ENCODE data around the gene DRICH1. TPM values are rescaled to one million over a fixed set of nuclear protein-coding genes. Genes with fewer than 3 reads are reported as not detected.

Gene DRICH1
- total and polyA plus RNA-seq, 2 of the 13 experiments (the other 11 are each of a cell fraction or from before 2014, with no cell fraction given): 0.22 to 0.66 TPM

GRCh38 chr22:23609983-23610781, 21.9 kb downstream of the DRICH1 start:
- Histone ChIP-seq H3K27ac (ENCODE audit: extremely low read length, insufficient read depth, low read length) (no peak overlapping the region), H3K27me3 (ENCODE audit: control insufficient read depth in 1 of 2, insufficient read depth in 2 of 2, low read length in 2 of 2) (no peaks in the 10 kb centered on the region), H3K9ac (ENCODE audit: insufficient read depth, low read depth, low read length) (no peak overlapping the region), H3K4me2 (ENCODE audit: low read depth, low read length) (no peak overlapping the region), H2AFZ (ENCODE audit: low read length) (no peak overlapping the region), H3K9me3 (ENCODE audit: low read length) (no peaks in the 10 kb centered on the region), H3K4me3 (replicated peaks in 1 of 3; ENCODE audit: insufficient read depth in 1 of 3, low read depth in 2 of 3, low read length in 3 of 3) (no peak overlapping the region), H4K20me1 (ENCODE audit: insufficient read depth, low read length) (no peaks in the 10 kb centered on the region), H3K36me3 (replicated peaks in 1 of 2; ENCODE audit: control insufficient read depth in 1 of 2, insufficient read depth in 2 of 2, low read length in 2 of 2) (no peaks in the 10 kb centered on the region), H3K79me2 (ENCODE audit: insufficient read depth, low read length) (no peaks in the 10 kb centered on the region), H3K4me1 (ENCODE audit: insufficient read depth, low read length) (peaks cover 21% of the 10 kb centered on the region)
- ATAC-seq (no peak), FAIRE-seq (no peak), DNase-seq (ENCODE audit: low spot score) (no peak)
- intact Hi-C loops (cut with micrococcal nuclease; ENCODE audit: unreplicated experiment): no loop called here
- 70% methylated on average over 11 of the region's 12 CpGs for WGBS (ENCODE audit: low lambda C conversion rate)
- ChIA-PET CTCF (ENCODE audit: low intra/inter-chr PET ratio, low total read pairs) (no interaction called here), POLR2A (no interaction called here)
- in situ Hi-C loops (cut with HindIII; ENCODE audit: extremely low pct_ligation_motif_present, low pct_unique_long_range_greater_than_20kb): loop anchor here (25.0 kb wide), 1 partner anchor 227 kb away; the partner anchor contains the start of gene DERL3
- BruUV-seq (replicated peaks): no TSS peak
- no peak for TF ChIP-seq NR1H2 (CRISPR knock-in tag; IDR thresholded peaks at IDR 0.05; ENCODE audit: borderline replicate concordance, low read depth)
- TF ChIP-seq GRHL1 (CRISPR knock-in tag; conservative IDR thresholded peaks at IDR 0.05): no peak
- TF ChIP-seq ATM (IDR thresholded peaks at IDR 0.05; ENCODE audit: borderline replicate concordance): no peak
- TF ChIP-seq TEAD2 (CRISPR knock-in tag; IDR thresholded peaks at IDR 0.05): no peak
- no peak for TF ChIP-seq IKZF4 (CRISPR knock-in tag; IDR thresholded peaks at IDR 0.05; ENCODE audit: borderline replicate concordance, low read depth, not compliant biosample characterization)
- TF ChIP-seq MLXIP (CRISPR knock-in tag; IDR thresholded peaks at IDR 0.05; ENCODE audit: borderline replicate concordance): no peak
- TF ChIP-seq GTF3A (CRISPR knock-in tag; conservative IDR thresholded peaks at IDR 0.05): no peak
- no peak for TF ChIP-seq ZSCAN20 (CRISPR knock-in tag; IDR thresholded peaks at IDR 0.05; ENCODE audit: borderline replicate concordance)
- TF ChIP-seq PCBP1 (IDR thresholded peaks at IDR 0.05; ENCODE audit: borderline replicate concordance, low read depth, low read length): no peak
- TF ChIP-seq ZNF343 (CRISPR knock-in tag; IDR thresholded peaks at IDR 0.05): no peak
- TF ChIP-seq ZNF33A (CRISPR knock-in tag; IDR thresholded peaks at IDR 0.05; ENCODE audit: borderline replicate concordance): no peak
- no peak for TF ChIP-seq ZNF12 (CRISPR knock-in tag; IDR thresholded peaks at IDR 0.05)
- TF ChIP-seq SSRP1 (CRISPR knock-in tag; IDR thresholded peaks at IDR 0.05): no peak
- no peak for TF ChIP-seq RNF2 (conservative IDR thresholded peaks at IDR 0.05; ENCODE audit: low read depth)
- no peak for TF ChIP-seq ZNF704 (CRISPR knock-in tag; IDR thresholded peaks at IDR 0.05; ENCODE audit: borderline replicate concordance)
- TF ChIP-seq MAFK (conservative IDR thresholded peaks at IDR 0.05 in 1 of 2, IDR thresholded peaks at IDR 0.05 in 1 of 2; ENCODE audit: low read length in 2 of 2): no peak
- no peak for TF ChIP-seq PHF20 (CRISPR knock-in tag; IDR thresholded peaks at IDR 0.05)
- TF ChIP-seq MAX (IDR thresholded peaks at IDR 0.05): no peak
